Panc1 (cell line): ENCODE data around the gene PLD1. TPM values are rescaled to one million over a fixed set of nuclear protein-coding genes. Genes with fewer than 3 reads are reported as not detected.

ENCODE experiments used
- ATAC-seq: fragments of 200-7000 bp; cut with Tn5 transposase; 2 replicates; pipeline ENCODE4 v1.9.1; 2020; ENCODE audit warnings: mild to moderate bottlenecking, moderate library complexity
- BruUV-seq: library from RNA; stranded (reverse); fragments of 400-500 nt; replicated peaks from 2 replicates; lab custom pipeline; 2021; lab: Mats Ljungman, UMichigan
- CTCF ChIA-PET: fragments of 300-600 bp; sonication (Branson Sonifier 250); formaldehyde crosslinking; loops from one replicate; lab custom pipeline; 2022; ENCODE audit warnings: antibody characterized with exemption; lab: Charles Lee
- POLR2A ChIA-PET: fragments of 300-600 bp; sonication (Branson Sonifier 250); formaldehyde crosslinking; loops from one replicate; lab custom pipeline; 2022; ENCODE audit warnings: antibody characterized with exemption; lab: Charles Lee
- DNase-seq: peaks from one replicate; pipeline ENCODE4 v3.0.0-alpha.2; 2010; ENCODE audit warnings: low read depth, low spot score
- H3K27ac ChIP-seq: 2 replicates; pipeline ENCODE4 v1.5.1; 2011; ENCODE audit warnings: mild to moderate bottlenecking, low read length, inconsistent platforms
- H3K27me3 ChIP-seq: fragments of 200-500 bp; sonication (Bioruptor generic); 2 replicates; pipeline ENCODE4 v1.6.0; 2014; ENCODE audit warnings: low read length, inconsistent platforms; ENCODE audit not compliant: control insufficient read depth, insufficient read depth
- H3K36me3 ChIP-seq: fragments of 200-500 bp; sonication (Bioruptor generic); 2 replicates; pipeline ENCODE4 v1.5.1; 2014; ENCODE audit warnings: inconsistent platforms, mild to moderate bottlenecking, low read length, moderate library complexity; ENCODE audit not compliant: control insufficient read depth, insufficient read depth
- H3K4me1 ChIP-seq: 2 replicates; pipeline ENCODE4 v1.5.1; 2011; ENCODE audit warnings: inconsistent platforms, mild to moderate bottlenecking, low read length, moderate library complexity; ENCODE audit not compliant: control insufficient read depth, insufficient read depth
- H3K4me3 ChIP-seq, 2 experiments: 2 replicates each; pipeline ENCODE4 v1.5.1; 2011 to 2012; ENCODE audit warnings: low read depth in 2 of 2, low read length in 2 of 2, mild to moderate bottlenecking in 2 of 2, inconsistent platforms in 1 of 2, moderate library complexity in 1 of 2
- H3K9me3 ChIP-seq: fragments of 200-500 bp; sonication (Bioruptor generic); 2 replicates; pipeline ENCODE4 v1.5.1; 2014; ENCODE audit warnings: low read depth, mild to moderate bottlenecking, inconsistent platforms, low read length, moderate library complexity; ENCODE audit not compliant: control insufficient read depth, insufficient read depth
- CTCF ChIP-seq: fragments of 450-650 bp; IDR thresholded peaks from 2 replicates; pipeline ENCODE4 v1.5.1; 2017; ENCODE audit warnings: mild to moderate bottlenecking
- POLR2AphosphoS5 ChIP-seq: IDR thresholded peaks from 2 replicates; pipeline ENCODE4 v1.6.1; 2012; ENCODE audit warnings: mild to moderate bottlenecking, low read depth, low read length, moderate library complexity
- REST ChIP-seq, 2 experiments: IDR thresholded peaks; 2 replicates each; pipeline ENCODE4 v1.6.1; 2011 to 2012; ENCODE audit warnings: low read depth in 2 of 2, control low read depth in 1 of 2, low read length in 1 of 2, mild to moderate bottlenecking in 1 of 2, moderate library complexity in 1 of 2; ENCODE audit not compliant: insufficient read depth in 1 of 2
- SIN3A ChIP-seq: IDR thresholded peaks from 2 replicates; pipeline ENCODE4 v1.6.1; 2012; ENCODE audit warnings: low read depth, mild to moderate bottlenecking, low read length, moderate library complexity, borderline replicate concordance; ENCODE audit not compliant: insufficient read depth
- TCF7L2 ChIP-seq: IDR thresholded peaks from 2 replicates; pipeline ENCODE4 v1.6.1; 2011; ENCODE audit warnings: mild to moderate bottlenecking, low read depth, low read length, inconsistent platforms
- in situ Hi-C: cut with HindIII; loops from 2 replicates; pipeline ENCODE4 v1.10.0; 2016; ENCODE audit warnings: low sequenced_read_pairs, low pct_unique_long_range_greater_than_20kb
- intact Hi-C: fragments of 100-400 bp; cut with micrococcal nuclease; formaldehyde crosslinking; loops from one replicate; pipeline ENCODE4 v1.10.0; 2022; ENCODE audit not compliant: unreplicated experiment
- total RNA-seq: library from RNA; stranded (reverse); gene quantifications from one replicate; pipeline ENCODE4 v1.2.1, GENCODE V29; 2021; ENCODE audit not compliant: unreplicated experiment

The PLD1 gene
- total RNA-seq, 1 experiment from 2014 or later, result 20.6 TPM

- ATAC-seq (no peak), DNase-seq (no peak)
- Histone ChIP-seq H3K9me3 (no peaks in the 10 kb centered on the region; the same call in 1 of the 2 replicates), H3K4me3 (no peak overlapping the region), H3K36me3 (no peaks in the 10 kb centered on the region), H3K27me3 (no peaks in the 10 kb centered on the region), H3K27ac (no peak overlapping the region), H3K4me1 (peaks cover 3% of the 10 kb centered on the region; the same call in 1 of the 2 replicates)
- in situ Hi-C loops, result no loop called here
- TF ChIP-seq REST (IDR thresholded peaks at IDR 0.05; ENCODE audit: insufficient read depth in 1 of 2, low read depth in 2 of 2, low read length in 1 of 2) (no peak), TCF7L2 (no peak), SIN3A (no peak), POLR2AphosphoS5 (no peak), CTCF (no peak)
- ChIA-PET CTCF (no interaction called here), POLR2A (interaction anchor here (0.6 kb wide), 1 partner anchor 358 kb away, joined by 5 read pairs; no protein-coding TSS in a partner anchor)
- intact Hi-C loops, result no loop called here
- BruUV-seq, result no TSS peak
These were observed 97.9 kb downstream of the PLD1 start for GRCh38 chr3:171712171-171712938.

- DNase-seq (no peak), ATAC-seq (no peak)
- H3K27ac ChIP-seq, result no peak overlapping the region
- no peaks in the 10 kb centered on the region for H3K36me3 ChIP-seq
- BruUV-seq, result no TSS peak
- intact Hi-C loops (no loop called here), in situ Hi-C loops (no loop called here)
- no peak overlapping the region for H3K4me3 ChIP-seq
- H3K9me3 ChIP-seq, result no peaks in the 10 kb centered on the region; the same call in 1 of the 2 replicates
- peaks cover 3% of the 10 kb centered on the region; the same call in 1 of the 2 replicates for H3K4me1 ChIP-seq
- no peak for TF ChIP-seq CTCF
- no peak for TF ChIP-seq REST (IDR thresholded peaks at IDR 0.05; ENCODE audit: insufficient read depth in 1 of 2, low read depth in 2 of 2, low read length in 1 of 2)
- no peak for TF ChIP-seq TCF7L2
- no peak for TF ChIP-seq SIN3A
- no peak for TF ChIP-seq POLR2AphosphoS5
- POLR2A ChIA-PET, result no interaction called here
- CTCF ChIA-PET, result no interaction called here
- no peaks in the 10 kb centered on the region for H3K27me3 ChIP-seq
These were observed 98.7 kb downstream of the PLD1 start for GRCh38 chr3:171711461-171712170.
